CD4-positive, alpha-beta T cell treated with Interleukin-4 for 1 hour (primary cell): ENCODE results near the gene NPW.
"Not testable (repeated sequence)": the region's sequence is repeated elsewhere in the genome, so short reads cannot be mapped to it uniquely, and the experiment has no call there.

Experiments
- DNase-seq, 2 donors: peaks; one replicate each; pipeline ENCODE4 v3.0.0-alpha.2; 2020 to 2022

The NPW gene

DNA sequence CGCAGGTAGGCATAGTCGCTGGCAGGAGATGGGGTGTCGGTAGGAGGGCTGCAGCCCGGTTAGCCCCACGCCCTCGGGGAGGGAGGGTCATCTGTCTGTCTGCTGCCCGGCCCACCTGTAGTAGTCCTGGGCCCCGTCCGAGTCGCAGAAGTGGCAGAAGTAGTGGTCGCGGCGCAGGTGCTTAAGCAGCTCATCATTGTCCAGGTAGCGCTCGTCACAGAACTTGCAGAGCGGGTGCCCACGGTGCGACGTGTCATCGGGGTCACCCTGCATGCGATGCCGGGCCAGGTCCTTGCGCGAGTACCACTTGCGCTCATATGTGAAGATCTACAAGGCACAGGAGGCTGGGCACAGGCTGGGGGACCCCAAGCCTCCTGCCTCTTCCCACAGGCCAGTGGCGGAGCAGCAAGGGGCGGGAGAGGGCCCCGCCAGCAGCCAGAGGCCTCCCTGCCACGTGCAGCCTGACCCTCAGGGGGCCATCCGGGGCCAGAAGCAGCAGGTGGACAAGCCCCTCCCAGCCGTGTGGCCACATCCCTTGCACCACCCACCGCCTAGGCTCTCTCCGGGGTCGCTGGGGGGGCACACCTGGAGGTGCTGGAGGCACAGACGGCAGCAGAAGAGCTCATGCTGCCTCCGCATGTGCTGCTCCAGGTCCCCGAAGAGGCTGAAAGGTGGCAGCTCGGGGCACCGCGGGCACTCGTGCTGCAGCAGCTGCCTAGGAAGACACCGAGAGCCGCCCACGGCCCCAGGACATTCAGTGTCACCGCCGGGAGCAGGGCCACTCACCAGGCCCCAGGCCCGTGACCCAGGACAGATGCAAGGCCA, 17.0 kb upstream of the NPW start:
- DNase-seq = no peak

DNA sequence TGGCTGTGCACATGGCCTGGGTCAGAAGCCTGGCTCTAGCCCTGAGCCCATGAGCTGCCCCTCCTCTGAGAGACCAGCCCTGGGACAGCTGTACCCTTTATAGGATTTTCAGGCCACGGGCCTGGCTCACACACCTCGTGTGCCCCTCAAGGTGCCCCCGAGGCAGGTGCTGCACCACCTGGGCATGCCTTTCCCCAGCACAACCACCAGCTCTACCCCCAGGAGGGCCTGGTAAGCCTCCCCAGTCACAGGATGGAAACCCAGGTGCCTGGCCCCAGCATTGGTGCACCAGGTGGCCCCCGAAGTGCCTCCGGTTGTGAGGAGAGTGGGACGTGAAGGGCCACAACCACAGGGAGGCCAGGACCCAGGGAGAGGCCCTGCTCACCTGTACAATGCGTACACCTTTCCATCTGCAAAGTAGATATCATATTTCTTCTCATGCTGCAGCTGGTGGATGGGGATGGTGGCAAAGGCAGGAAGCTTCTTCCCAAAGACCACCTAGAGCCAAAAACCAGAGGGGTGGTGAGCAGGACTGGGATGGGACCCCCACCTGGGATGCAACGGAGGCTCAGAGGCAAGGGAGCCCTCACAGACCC, 16.3 kb upstream of the NPW start:
- no peak for DNase-seq

DNA sequence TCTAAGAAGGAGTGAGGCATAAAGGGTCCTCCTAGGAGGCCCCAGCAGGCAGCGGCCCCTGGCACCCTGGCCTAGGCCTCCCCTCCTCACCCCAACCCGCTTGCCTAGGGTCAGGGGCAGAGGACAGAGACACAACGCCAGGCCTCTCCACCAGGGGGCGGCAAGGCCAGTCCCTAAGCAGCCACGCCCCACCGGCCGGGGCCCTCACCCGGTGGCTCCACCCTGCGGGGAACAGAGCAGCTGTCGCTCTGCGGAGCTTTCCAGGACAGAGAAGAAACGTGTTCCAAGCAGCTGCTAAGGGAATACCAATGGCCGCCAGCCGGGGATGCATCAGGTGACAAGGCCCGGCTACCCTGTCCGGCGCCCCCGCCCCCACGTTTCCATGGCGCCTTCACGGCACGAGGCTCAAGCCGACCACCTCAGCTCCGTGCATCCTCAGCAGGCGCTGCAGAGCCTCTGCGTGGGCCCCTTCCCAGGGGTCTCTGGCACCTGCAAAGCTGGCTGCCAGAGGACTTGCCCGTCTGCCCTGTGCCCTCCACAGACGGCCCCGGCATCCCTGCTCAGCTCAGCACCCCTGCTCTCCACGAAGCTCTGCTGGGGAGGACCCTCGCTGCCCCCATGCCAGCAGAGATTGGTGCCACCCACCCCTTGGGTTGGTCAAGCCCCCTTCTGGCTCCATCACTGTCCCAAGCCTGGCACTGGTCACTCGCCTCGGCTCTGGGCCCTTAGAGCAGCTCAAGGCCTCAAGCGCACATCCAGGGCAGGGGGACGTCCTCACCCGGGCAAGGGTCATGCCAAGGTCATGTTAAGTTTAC, 15.6 kb upstream of the NPW start:
- DNase-seq = peak; percentile 86 to 87

DNA sequence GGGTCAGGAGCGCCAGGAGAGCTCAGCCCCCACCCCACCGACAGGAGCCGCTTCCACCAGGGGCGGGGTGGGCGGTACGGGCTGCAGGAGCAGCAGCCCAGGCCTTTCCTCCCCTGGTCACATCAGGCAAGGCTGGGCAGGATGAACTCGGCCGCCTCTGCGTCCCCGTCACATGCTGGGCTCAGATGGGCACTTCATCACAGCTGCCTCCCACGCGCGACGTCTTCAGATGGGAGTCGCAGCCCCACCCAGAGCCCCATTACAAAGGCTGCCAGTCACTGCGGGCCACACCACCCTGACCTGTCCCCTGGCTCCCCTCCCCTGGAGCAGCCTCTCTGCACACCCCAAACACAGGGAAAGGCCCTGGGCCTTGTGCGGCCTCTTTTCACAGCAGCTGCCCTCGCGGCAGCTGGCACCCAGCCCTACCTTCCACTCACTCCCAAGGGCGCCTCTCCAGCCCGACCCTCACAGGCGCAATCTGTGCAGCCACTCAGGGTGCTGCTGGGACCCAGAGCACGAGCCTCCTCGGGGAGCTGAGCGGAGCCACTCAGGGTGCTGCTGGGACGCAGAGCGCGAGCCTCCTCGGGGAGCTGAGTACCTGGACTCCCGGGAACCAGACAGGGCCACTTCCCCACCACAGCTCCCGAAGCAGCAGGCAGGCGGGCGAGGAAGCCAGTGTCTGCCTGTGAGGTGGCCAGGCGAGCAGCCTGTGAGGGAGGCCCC, 14.6 kb upstream of the NPW start:
- no peak for DNase-seq

DNA sequence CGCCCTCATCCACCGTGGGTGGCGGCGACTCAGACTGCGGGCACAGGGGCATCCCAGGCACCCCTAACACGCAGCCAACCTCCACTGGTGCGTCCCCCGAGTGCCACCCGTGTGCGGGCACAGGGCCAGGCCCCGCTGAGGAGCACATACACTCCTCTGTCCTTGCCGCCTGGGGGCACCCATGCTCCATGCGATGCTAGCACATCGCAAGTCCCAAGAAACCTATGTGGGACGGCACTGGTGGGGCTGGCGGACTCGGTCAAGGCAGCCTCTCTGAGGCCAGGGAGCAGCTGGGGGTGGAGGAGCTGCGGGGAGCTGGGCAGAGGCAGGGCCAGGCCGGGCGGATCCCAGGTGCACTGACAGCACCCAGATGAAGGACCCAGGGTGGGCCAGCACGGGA, 13.9 kb upstream of the NPW start:
- no peak for DNase-seq

DNA sequence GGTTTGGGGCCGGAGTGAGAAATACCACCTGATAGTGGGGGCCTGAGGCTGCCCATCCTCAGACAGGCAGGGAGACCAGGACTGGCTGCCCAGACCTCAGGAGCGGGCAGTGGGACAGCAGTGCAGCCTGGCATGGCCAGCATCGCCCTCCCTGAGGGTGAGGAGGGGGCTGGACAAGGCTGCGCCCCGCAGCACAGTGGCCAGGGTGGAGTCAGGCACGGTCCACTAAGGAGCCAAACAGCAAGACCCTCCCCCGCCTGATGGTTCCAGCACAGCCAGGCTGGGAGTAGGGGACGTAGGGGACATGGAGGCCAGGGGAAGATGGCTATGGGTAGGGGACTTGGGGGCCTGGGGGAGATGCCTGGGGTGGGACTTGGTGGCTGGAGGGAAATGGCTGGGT, 13.3 kb upstream of the NPW start:
- DNase-seq = no peak

DNA sequence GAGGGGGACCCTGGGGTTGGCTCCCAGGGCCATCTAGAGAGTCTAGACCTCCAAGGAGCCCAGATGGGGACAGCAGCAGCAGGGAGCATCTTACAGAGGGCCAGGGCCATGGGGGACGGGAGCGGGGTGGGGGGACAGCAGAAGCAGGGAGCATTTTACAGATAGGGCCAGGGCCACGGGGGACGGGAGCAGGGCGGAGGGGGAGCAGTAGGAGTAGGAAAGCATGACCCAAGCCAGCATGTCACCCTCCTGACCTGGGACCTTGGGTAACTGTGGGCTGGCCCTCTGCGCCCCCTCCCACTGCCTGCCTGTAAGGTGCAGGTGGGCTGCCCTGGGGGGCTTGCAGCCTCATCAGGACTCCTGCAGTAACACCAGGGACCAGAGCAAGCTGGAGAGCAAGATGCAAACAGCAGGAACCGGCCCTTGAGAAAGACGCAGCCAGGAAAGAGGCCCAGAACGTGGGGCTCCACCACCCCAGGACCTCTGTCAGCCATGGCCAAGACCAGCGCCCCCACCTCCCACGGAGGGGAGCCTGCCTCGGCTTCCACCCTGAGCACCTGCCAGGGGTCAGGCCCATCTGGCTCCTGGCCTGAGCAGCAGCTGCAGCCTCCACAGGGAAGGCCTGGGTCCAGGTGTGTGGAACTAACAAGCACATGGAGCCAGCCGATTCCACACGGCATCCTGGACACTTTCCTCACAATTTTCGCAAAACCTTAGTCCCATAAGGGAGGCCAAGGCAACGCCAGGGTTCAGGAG, 12.3 kb upstream of the NPW start:
- no peak for DNase-seq

DNA sequence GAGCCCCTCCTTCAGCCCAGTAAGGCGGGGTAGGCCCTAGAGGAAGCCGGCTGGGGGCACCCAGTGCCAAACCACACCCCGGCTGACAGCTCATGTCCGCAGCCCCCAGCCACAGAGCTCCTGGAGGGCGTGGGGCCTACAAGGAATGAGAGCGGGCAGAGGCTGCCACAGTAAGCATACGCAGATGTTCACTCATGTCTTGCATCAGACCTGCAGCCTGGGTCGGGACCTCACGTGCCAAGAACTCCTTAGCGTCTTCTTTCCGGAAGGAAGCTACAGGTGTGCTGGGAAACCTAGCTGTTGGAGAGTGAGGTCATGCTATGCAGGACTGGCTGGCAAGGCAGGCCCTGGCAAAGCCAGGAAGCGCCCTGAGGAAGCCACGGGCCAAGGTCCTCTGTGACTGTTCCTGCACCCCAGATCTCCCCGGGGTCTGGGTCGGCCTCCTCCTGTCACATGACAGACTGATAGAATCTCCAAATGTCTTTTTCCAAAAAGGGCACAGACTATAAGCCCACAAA, 11.5 kb upstream of the NPW start:
- DNase-seq = peak in 1 of 2 donors; percentile 23

DNA sequence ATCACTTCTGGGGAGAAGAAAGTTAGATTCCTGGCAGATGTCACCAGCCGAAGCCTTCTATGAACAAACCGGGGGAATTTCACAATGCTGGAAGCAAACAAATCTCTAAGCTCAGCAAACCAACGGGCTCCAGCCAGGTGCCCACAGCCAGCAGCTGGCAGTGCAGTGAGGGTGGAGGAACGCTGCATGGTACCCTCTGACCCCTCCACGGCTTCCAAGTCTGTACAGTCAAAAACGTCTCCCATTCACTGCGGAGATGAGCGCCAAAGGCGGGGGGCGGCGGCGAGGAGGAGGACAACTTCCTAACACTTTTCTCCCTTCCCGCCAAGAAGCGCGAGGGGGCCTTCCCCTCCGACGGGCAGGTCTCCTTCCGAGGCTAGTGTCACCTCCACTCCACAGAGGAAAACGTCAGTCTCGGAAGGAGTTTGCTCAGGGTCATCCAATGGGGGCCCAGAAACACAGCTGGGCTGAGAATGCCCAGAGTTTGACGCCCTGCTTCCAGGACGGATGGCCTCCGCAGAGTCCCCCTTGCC, 10.9 kb upstream of the NPW start:
- peak in 1 of 2 donors; percentile 27 for DNase-seq

DNA sequence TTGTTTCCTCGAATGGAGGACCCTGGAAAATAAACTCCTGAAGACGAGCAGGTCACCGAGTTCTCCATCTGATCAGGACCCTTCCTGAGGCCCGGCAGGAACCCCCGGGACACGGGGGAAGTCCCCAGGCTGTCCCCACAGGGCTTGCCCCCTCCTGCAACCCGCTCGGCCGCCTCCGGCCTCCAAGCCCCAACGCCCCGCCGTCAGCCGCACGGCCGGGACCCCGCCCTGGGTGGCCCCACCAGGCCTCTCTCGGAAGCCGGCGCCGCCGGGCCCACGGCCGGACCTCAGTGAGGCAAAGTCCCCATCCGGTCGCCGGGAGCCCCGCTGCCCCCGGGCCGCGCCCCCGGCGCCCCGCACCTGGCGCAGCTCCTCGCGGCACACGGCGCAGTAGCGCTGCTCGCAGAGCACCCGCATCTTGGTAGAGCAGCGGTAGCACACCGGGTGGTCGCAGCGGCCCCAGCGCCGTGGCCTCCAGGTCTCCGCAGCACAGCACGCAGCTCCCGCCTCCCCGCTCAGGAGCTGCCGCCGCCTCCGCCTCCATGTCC, 10.3 kb upstream of the NPW start:
- DNase-seq = no peak

DNA sequence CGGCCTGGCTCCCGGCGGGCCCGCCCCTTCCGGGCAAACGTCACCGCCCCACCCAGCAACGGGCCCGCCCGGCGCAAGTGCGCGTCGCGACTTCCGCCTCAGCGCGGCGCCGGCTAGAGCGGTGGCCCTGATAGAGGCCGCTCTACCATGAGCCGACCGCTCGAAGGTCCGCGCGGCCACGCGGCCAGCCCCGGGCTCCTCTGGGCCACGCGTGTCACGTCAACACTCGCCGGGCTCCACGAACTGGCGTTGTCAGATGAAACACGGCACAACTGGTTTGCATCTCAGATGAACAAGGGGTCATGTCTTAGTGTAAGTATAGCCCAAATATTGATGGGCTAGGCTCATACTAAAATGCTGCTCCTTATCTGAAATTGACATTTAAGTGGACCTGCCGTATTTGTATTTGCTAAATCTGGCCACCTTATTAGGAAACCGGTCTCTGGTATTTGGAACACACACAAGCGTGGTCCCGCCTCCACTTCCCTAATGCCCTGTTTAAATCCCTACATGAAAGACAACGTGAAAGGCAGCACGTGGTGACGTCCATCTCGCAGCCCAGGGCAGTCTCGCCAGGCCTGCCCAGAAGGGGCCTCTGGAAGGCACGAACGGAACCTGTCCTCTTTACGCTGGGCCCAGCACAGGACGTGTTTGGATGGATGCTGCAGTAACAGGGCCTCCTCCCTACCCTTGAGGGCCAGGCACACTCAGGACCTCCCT, 9.6 kb upstream of the NPW start, which contains the start of gene ZNF598:
Gene ZNF598 (minus strand): TSS at position 31 of the 720 bp plus-strand sequence.
- DNase-seq = peak; percentile 80

DNA sequence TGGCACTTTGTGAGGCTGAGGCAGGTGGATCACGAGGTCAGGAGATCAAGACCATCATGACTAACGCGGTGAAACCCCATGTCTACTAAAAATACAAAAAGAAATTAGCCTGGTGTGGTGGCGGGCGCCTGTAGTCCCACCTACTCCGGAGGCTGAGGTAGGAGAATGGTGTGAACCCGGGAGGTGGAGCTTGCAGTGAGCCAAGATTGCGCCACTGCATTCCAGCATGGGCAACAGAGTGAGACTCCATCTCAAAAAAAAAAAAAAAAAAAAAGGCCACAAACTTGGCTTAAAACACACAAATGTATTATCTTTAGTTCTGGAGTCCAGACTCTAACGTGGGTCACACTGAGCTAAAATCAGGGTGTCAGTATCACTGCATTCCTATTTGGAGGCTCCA, 7.9 kb upstream of the NPW start:
- not testable (repeated sequence) for DNase-seq

DNA sequence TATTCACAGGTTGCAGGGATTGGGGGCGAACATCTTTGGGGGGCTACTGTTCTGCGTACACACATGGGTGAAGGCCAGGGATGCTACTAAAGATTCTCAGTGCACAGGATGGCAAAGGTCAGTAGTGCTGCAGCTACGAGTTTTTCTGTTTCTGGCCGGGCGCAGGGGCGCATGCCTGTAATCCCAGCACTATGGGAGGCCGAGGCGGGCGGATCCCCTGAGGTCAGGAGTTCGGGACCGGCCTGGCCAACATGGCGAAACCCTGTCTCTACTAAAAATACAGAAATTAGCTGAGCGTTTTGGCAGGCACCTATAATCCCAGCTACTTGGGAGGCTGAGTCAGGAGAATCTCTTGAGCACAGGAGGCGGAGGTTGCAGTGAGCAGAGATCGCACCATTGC, 6.1 kb upstream of the NPW start:
- DNase-seq = no peak

DNA sequence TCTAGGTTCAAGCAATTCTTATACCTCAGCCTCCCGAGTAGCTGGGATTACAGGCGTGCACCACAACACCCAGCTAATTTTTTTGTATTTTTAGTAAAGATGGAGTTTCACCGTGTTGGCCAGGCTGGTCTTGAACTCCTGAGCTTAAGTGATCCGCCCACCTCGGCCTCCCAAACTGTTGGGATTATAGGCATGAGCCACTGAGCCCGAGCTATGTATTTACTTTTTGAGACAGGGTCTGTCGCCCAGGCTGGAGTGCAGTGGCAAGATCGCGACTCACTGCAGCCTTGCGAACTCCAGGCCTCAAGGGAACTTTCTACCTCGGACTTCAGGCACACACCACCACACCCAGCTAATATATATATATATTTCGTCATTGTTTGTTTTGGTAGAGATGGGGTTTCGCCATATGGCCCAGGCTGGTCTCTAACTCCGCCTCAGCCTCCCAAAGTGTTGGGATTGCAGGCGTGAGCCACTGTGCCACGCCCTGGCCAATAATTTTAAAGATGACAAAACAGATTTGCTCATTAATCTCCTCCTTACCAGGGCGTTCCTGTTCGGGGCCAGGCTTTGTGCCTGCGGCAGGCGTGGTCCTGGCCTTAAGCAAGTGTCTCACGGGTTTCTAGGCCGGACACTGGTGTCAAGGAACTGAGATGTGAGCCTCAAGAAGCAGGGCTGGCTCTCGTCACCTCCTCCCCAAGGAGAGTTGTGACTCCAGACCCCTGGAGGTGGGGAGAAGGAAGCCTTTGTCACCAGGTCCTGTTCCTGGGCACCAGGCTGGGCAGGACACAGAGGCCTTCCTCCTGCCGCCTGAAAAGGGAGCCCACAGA, 4.3 kb upstream of the NPW start:
- peak in 1 of 2 donors; percentile 49 for DNase-seq

DNA sequence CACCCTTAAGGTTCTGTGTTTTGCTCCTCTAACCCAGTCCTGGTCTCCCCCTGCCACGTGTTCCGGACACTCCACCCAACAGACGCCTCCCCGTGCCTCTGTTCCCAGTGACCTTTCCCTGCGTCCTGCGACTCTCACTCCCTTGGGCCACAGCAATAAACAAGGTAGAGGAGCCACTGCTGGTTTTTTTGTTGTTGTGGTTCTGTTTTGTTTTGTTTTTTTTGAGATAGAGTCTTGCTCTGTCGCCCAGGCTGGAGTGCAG, 3.7 kb upstream of the NPW start:
- DNase-seq = no peak

DNA sequence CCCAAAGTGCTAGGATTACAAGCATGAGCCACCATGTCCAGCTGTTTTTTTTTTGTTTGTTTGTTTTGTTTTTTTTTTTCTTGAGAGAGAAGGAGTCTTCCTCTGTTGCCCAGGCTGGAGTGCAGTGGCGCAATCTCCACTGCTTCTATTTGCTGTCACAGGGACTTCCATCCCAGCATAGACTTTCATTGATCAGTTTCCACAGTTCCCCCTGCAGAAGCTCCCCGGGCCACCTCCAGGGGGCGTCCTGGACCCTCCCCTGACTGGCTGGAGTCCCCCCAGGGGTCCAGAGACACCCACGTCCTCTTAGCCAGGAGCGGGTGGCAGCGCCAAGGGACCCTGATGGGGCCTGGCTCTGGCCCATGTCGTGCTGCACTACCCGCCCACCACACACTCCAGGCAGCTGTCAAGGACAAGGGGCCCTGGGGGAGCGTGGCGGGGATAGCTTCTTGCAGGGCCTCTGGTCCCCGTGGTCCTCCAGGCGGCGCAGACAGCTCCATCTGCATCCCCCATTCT, 3.1 kb upstream of the NPW start:
- no peak for DNase-seq

DNA sequence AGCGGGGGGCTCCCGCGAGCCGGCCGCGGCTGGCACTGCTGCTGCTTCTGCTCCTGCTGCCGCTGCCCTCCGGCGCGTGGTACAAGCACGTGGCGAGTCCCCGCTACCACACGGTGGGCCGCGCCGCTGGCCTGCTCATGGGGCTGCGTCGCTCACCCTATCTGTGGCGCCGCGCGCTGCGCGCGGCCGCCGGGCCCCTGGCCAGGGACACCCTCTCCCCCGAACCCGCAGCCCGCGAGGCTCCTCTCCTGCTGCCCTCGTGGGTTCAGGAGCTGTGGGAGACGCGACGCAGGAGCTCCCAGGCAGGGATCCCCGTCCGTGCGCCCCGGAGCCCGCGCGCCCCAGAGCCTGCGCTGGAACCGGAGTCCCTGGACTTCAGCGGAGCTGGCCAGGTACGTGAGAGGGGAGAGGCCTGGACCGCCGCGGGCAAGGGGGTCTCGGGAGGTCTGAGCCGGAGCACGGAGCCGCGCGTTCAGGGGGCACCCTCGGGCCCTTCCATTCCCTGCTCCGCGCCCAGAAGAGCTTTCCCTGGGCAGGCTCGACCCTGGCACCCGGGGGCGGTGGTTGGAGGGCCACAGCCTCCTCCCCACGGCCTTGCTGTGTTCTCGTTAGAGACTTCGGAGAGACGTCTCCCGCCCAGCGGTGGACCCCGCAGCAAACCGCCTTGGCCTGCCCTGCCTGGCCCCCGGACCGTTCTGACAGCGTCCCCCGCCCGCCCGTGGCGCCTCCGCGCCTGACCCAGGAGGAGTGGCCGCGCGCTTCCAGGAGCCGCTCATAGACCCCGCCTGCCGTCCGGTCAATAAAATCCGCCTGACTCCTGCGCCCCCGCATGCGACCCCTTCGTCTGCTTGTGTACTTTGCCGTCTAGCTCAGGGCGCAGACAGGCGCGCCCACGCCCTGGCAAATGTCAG, 591 bp downstream of the NPW start:
- DNase-seq = no peak

DNA sequence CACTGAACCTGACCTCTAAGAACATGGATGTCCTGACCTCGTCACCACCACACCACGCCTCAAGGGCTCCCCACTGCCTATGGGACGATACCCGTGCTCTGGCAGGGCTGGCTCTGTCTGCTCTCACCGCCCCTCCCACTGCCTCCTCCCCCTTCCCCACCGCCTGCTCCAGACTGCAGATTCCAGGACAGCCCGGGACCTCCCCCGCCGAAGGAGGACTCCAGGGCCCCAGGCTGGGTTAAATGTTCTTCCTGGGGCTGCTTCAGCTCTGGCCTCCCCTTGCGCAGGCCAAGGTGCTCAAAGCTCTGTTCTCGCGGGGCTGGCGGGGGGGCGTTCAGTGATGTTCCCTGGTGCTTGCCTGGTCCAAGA, 3.1 kb downstream of the NPW start:
- DNase-seq = no peak
